ENCODE data around the gene OAS2.

GRCh38 chr12:113054948-113055486 is 76.7 kb downstream of the OAS2 start:
- TF ChIP-seq CTCF (IDR thresholded peaks at IDR 0.05 in 2 of 3, conservative IDR thresholded peaks at IDR 0.05 in 1 of 3; ENCODE audit: control insufficient read depth in 2 of 3, extremely low read depth in 1 of 3, insufficient read depth in 1 of 3, low read depth in 3 of 3, low read length in 3 of 3), result no peak
- no peak for TF ChIP-seq YBX1 (IDR thresholded peaks at IDR 0.05)
- no peak for TF ChIP-seq POLR2A (IDR thresholded peaks at IDR 0.05; ENCODE audit: low read depth, low read length)
- no peak for TF ChIP-seq SIN3A (IDR thresholded peaks at IDR 0.05; ENCODE audit: low read depth, low read length)
- TF ChIP-seq EZH2 (IDR thresholded peaks at IDR 0.05; ENCODE audit: borderline replicate concordance, control insufficient read depth, low read depth, low read length), result no peak
- no peak for TF ChIP-seq STAT3 (IDR thresholded peaks at IDR 0.05; ENCODE audit: low read depth, low read length)
- TF ChIP-seq SIX5 (IDR thresholded peaks at IDR 0.05; ENCODE audit: low read depth, low read length, severe bottlenecking), result no peak
- TF ChIP-seq ZSCAN29 (IDR thresholded peaks at IDR 0.05), result no peak
- TF ChIP-seq, protein P1, sequence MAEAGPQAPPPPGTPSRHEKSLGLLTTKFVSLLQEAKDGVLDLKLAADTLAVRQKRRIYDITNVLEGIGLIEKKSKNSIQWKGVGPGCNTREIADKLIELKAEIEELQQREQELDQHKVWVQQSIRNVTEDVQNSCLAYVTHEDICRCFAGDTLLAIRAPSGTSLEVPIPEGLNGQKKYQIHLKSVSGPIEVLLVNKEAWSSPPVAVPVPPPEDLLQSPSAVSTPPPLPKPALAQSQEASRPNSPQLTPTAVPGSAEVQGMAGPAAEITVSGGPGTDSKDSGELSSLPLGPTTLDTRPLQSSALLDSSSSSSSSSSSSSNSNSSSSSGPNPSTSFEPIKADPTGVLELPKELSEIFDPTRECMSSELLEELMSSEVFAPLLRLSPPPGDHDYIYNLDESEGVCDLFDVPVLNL (IDR thresholded peaks at IDR 0.05; ENCODE audit: low read depth, low read length), result no peak
- TF ChIP-seq SPI1 (IDR thresholded peaks at IDR 0.05; ENCODE audit: borderline replicate concordance, insufficient read depth, low read depth, low read length), result no peak
- TF ChIP-seq, protein P2, sequence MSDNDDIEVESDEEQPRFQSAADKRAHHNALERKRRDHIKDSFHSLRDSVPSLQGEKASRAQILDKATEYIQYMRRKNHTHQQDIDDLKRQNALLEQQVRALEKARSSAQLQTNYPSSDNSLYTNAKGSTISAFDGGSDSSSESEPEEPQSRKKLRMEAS (IDR thresholded peaks at IDR 0.05; ENCODE audit: low read depth, low read length), result no peak
- TF ChIP-seq ZBTB33 (IDR thresholded peaks at IDR 0.05), result no peak
- no peak for TF ChIP-seq RELA (IDR thresholded peaks at IDR 0.05; ENCODE audit: borderline replicate concordance, partially characterized antibody)
- TF ChIP-seq CREB1 (IDR thresholded peaks at IDR 0.05; ENCODE audit: low read depth), result no peak
